ENCODE results near the gene CCT6B. TPM values are rescaled to one million over a fixed set of nuclear protein-coding genes. Genes with fewer than 3 reads are reported as not detected.

The CCT6B gene
- polyA plus RNA-seq, 1 experiment = 1.4 TPM

- no peak for DNase-seq (ENCODE audit: low read depth)
- CTCF ChIA-PET = interaction anchor here (1.1 to 1.4 kb wide), 2 partner anchors 100 to 104 kb away, joined by 3 to 4 read pairs; no protein-coding TSS in a partner anchor
- POLR2A ChIA-PET = no interaction called here
- no peak for TF ChIP-seq CTCF (IDR thresholded peaks at IDR 0.05; ENCODE audit: insufficient read depth, low read depth, low read length)
- Histone ChIP-seq H3K4me3 (ENCODE audit: low read depth, low read length) (no peak overlapping the region), H3K36me3 (ENCODE audit: control insufficient read depth, insufficient read depth, low read length) (peaks cover 3% of the 10 kb centered on the region; the same call in 1 of the 2 replicates), H3K27me3 (ENCODE audit: control insufficient read depth, insufficient read depth, low read length) (no peaks in the 10 kb centered on the region)
Measured at GRCh38 chr17:34989473-34989872, 28.2 kb upstream of the CCT6B start.

- no peaks in the 10 kb centered on the region for H3K27me3 ChIP-seq (ENCODE audit: control insufficient read depth, insufficient read depth, low read length)
- ChIA-PET CTCF (interaction anchor here (0.6 to 1.4 kb wide), 4 partner anchors 101 to 569 kb away, joined by 3 to 4 read pairs (median 3); no protein-coding TSS in a partner anchor), POLR2A (no interaction called here)
- H3K4me3 ChIP-seq (ENCODE audit: low read depth, low read length) = no peak overlapping the region
- H3K36me3 ChIP-seq (ENCODE audit: control insufficient read depth, insufficient read depth, low read length) = peaks cover 3% of the 10 kb centered on the region; the same call in 1 of the 2 replicates
- no peak for TF ChIP-seq CTCF (IDR thresholded peaks at IDR 0.05; ENCODE audit: insufficient read depth, low read depth, low read length)
- no peak for DNase-seq (ENCODE audit: low read depth)
Measured at GRCh38 chr17:34988644-34989043, 27.4 kb upstream of the CCT6B start.

- TF ChIP-seq CTCF (IDR thresholded peaks at IDR 0.05; ENCODE audit: insufficient read depth, low read depth, low read length) = no peak
- ChIA-PET POLR2A (no interaction called here), CTCF (no interaction called here)
- peaks cover 3% of the 10 kb centered on the region; the same call in 1 of the 2 replicates for H3K36me3 ChIP-seq (ENCODE audit: control insufficient read depth, insufficient read depth, low read length)
- no peak for DNase-seq (ENCODE audit: low read depth)
- H3K27me3 ChIP-seq (ENCODE audit: control insufficient read depth, insufficient read depth, low read length) = no peaks in the 10 kb centered on the region
- no peak overlapping the region for H3K4me3 ChIP-seq (ENCODE audit: low read depth, low read length)
Measured at GRCh38 chr17:34987232-34987631, 26.0 kb upstream of the CCT6B start.

- DNase-seq (ENCODE audit: low read depth) = no peak
- ChIA-PET CTCF (interaction anchor here (0.7 to 2.7 kb wide), 10 partner anchors 9 to 160 kb away, joined by 3 to 11 read pairs (median 4); partner anchors contain the start of genes NLE1 and RAD51D), POLR2A (interaction anchor here (1.1 kb wide), 1 partner anchor 20 kb away, joined by 3 read pairs; the partner anchor contains the start of genes CCT6B and ZNF830)
- Histone ChIP-seq H3K4me3 (ENCODE audit: low read depth, low read length) (peak overlapping the region; percentile 79), H3K27me3 (ENCODE audit: control insufficient read depth, insufficient read depth, low read length) (no peaks in the 10 kb centered on the region), H3K36me3 (ENCODE audit: control insufficient read depth, insufficient read depth, low read length) (no peaks in the 10 kb centered on the region)
- no peak for TF ChIP-seq CTCF (IDR thresholded peaks at IDR 0.05; ENCODE audit: insufficient read depth, low read depth, low read length)
Measured at GRCh38 chr17:34981538-34982241, 20.4 kb upstream of the CCT6B start.

GRCh38 chr17:34980681-34981537 lies 19.6 kb upstream of the CCT6B start:
- ChIA-PET POLR2A (interaction anchor here (0.7 to 1.1 kb wide), 2 partner anchors 19 to 596 kb away, joined by 3 to 4 read pairs; partner anchors contain the start of genes CCT6B and ZNF830), CTCF (interaction anchor here (0.7 to 2.7 kb wide), 12 partner anchors 10 to 561 kb away, joined by 3 to 11 read pairs (median 3); partner anchors contain the start of genes NLE1 and RAD51D)
- peak; percentile 53 for TF ChIP-seq CTCF (IDR thresholded peaks at IDR 0.05; ENCODE audit: insufficient read depth, low read depth, low read length)
- DNase-seq (ENCODE audit: low read depth) = no peak
- peak overlapping the region; percentile 79 for H3K4me3 ChIP-seq (ENCODE audit: low read depth, low read length)
- no peaks in the 10 kb centered on the region for H3K36me3 ChIP-seq (ENCODE audit: control insufficient read depth, insufficient read depth, low read length)
- no peaks in the 10 kb centered on the region for H3K27me3 ChIP-seq (ENCODE audit: control insufficient read depth, insufficient read depth, low read length)
